C1 segment of cervical spinal cord (tissue), 14 donors: Measurements from ENCODE around the gene HDAC8.
"Not testable (repeated sequence)": the region's sequence is repeated elsewhere in the genome, so short reads cannot be mapped to it uniquely, and the experiment has no call there.

ENCODE experiments used
- DNase-seq, 14 donors: peaks; one replicate each; lab custom pipeline; 2025; lab: John Stamatoyannopoulos, UW

The HDAC8 gene

DNA sequence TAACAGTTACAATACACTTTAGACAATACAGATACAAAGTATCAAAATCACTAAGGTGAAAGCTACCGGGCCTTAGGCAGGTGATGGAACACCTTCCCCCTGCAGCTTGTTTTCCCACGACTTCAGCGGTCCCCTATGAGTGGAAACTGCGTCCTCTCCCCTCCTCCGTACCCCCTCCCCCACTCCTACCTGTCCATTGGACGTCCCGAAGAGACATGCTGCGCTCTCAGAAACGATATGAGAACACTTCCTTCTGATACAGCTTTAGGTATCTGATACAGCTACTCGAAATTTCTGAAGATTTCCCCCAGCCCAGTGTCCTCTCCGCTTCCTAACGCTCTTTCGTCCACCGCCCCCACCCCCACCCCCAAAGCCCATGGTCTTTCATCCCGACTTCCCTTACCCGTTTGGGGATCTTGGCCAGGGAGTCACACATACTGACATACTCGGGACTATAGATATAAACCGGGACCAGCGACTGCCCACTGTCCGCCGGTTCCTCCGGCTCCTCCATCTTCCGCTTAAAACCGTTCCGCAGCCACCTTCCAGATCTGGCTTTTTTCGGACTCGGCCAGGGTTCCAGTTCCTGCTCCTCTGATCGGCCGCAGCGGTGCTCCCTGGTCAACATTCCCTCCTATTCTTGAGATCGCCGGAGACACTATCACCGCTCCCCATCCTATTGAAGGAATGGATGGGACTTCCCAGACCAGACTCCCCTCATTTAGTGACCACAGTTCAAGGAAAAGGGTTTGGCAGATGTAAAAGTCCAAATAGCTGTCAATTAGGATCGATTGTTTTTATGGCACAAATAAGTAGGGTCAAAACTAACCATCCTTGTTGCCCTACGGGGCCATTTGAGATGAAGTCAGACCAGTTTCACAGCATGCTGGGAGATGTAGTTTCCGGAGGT lies at the start of gene HDAC8:
TSS of gene HDAC8 (minus strand) at position 596 of the 910 bp plus-strand sequence. CDS start at position 514, 82 bp downstream.
- DNase-seq: peak; percentile 9 to 85 (median 58)

- no peak for DNase-seq
Measured at GRCh38 chrX:72621625-72622485, 49.2 kb upstream of the HDAC8 start.

GRCh38 chrX:72621163-72621562 lies 48.5 kb upstream of the HDAC8 start:
- no peak for DNase-seq

DNA sequence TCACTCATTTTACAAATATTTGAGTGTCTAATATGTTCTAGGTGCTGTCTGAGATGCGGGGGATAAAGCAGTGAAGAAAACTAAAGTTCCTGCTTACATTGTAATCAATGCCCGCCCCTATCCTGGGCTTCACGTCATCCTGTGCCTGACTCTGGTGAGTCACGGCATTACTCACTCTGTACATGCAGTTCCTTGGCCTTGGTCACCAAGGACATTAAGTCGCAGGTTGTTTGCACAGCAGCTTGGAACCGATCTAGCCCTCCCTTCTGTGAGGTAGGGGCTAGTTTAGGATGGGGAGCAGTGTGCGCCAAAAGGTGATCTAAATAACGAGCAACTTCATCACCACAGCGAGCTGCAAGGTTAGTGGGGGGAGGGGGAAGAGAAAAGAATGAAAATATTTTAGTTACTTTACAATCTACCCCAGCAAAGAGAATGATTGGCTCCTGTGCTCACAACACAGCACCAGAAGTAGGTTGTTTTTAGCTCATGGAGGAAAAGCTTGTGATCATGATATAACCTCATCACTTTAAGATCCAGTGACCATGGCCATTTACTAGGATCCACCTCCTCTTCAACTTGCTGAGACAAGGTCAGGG lies 48.0 kb upstream of the HDAC8 start:
- no peak for DNase-seq

DNA sequence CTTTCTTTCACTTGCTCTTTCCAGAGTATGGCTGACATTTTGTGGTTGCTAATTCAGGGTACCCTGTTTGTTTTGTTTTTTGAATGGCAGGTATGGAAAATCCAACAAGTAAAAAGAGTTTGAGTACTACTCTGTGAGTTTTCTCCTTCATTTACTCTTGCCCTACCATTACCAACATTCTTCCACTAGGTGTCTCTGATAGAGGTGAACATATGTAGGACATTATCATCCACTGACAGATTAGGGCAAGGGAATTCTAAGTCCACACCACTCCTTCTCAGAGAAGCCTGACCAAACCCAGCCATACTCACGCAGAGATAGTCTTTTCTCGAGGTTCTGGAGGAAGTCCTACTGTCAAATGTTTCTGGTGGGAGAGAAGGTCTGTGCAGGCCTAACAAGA lies 36.7 kb upstream of the HDAC8 start:
- DNase-seq: no peak

DNA sequence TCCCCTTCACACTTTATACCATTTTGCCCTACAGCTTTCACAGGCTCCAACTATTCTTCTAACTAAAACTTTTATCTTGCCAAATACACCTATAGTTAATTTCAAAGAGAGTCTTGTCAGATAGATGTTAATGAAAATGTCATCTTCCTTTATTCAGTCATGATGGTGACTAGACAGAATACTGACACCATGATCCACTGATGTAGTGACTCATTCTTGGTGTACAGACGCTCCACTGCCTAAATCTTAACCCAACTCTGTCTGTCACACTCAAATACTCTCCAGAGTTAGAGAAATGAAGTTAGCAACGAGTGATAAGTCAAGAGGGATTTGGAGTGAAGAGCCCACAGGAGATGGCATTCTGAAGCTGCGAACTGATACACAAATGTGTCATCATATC lies 32.1 kb upstream of the HDAC8 start:
- DNase-seq: no peak

- DNase-seq: no peak
Measured at GRCh38 chrX:72604112-72604511, 31.5 kb upstream of the HDAC8 start.

DNA sequence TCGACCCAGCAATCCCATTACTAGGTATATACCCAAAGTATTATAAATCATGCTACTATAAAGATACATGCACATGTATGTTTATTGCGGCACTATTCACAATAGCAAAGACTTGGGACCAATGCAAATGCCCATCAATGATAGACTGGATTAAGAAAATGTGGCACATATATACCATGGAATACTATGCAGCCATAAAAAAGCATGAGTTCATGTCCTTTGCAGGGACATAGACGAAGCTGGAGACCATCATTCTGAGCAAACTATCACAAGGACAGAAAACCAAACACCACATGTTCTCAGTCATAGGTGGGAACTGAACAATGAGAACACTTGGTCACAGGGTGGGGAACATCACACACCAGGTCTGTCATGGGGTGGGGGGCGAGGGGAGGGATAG lies 18.4 kb upstream of the HDAC8 start:
- not testable (repeated sequence) for DNase-seq

- no peak for DNase-seq
Measured at GRCh38 chrX:72584163-72584562, 11.5 kb upstream of the HDAC8 start.

GRCh38 chrX:72576141-72576894 lies 3.7 kb upstream of the HDAC8 start:
- no peak for DNase-seq

GRCh38 chrX:72573158-72573511 lies 492 bp upstream of the HDAC8 start:
- no peak for DNase-seq

DNA sequence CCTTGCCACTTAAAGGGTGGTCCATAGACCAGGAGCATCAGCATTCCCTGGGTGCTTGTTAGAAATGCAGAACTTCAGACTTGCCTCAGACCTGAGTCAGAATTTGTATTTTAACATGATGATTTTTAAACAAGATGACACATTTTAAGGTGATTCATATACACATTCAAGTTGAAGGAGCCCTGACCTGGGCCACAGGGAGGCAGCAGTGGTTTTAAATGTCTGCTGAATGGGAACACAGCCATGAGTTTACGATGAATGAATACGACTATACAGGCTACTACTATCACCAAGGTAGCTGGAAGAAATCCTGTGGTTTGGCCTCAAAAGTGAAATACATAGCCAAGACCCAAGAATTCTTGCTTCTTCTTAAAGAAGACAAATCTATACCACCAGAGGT lies 2.9 kb downstream of the HDAC8 start:
- no peak for DNase-seq

DNA sequence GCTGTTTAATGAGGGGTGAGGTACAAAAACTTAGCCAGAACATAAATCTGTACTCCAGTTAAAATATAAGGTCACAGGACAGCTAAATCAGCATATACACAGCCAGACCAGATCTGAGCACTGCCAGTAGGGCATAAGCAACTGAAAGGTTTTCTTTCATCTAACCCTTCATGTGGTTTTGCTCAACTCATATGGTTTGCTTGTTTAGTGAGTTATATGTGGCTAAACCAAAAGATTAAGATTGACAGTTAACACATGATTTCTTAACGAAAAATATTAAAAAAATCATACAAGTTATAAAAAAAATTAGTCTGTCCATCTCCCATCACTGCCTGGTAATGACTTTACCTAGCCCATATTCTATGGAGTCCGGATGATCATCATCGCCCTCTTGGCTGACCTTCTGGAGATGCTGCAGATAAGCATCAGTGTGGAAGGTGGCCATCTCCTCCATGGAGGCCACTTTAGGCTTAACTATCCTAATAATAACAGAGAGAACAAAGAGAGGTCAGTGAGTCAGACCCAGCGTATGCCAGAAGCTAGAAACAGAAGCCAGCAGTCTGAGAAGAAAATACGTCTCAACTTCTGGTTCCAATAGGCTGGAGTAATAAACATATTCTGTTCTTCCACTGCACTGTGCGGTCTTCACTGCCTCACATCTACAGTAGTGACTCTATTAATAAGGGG lies 4.1 kb downstream of the HDAC8 start:
- no peak for DNase-seq

- no peak for DNase-seq
Measured at GRCh38 chrX:72566448-72566847, 6.2 kb downstream of the HDAC8 start.

DNA sequence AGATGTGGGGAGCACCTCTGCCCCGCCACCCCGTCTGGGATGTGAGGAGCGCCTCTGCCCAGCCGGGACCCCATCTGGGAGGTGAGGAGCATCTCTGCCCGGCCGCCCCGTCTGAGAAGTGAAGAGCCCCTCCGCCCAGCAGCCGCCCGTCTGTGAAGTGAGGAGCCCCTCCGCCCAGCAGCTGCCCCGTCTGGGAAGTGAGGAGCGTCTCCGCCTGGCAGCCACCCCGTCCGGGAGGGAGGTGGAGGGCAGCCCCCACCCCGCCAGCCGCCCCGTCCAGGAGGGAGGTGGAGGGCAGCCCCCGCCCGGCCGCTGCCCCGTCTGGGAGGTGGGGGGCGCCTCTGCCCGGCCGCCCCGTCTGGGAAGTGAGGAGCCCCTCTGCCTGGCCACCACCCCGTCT lies 13.0 kb downstream of the HDAC8 start:
- not testable (repeated sequence) for DNase-seq

DNA sequence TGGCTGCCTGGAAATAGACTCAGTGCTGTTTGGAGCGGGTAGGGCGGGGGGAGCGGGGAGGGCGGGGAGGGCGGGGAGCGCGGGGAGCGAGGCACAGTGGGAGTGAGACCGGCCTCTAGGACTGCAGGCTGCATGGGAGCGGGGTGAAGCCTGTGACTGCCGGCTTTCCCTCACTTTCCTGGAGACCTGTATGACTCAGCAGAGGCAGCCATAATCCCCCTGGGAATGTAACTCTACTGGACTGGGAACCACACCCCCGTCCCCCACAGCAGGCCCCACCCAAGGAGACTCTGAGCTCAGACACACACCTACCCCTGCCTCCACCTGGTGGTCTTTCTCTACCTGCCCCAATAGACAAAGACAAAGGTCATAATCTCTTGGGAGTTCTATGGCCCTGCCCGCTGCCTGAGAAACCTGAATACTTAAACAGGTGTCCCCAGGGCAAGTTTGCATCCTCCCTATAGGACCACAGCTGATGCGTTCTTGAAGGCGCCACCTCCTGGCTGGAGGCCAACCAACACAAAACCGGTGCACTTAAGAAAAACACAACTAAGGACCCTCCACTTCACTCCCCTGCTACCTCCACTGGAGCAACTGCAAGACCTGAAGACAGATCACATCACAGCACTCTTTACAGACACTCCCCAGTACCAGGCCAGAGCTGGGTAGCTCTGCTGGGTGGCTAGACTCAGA lies 18.0 kb downstream of the HDAC8 start:
- no peak for DNase-seq

GRCh38 chrX:72552443-72552842 lies 20.2 kb downstream of the HDAC8 start:
- not testable (repeated sequence) for DNase-seq

- no peak for DNase-seq
Measured at GRCh38 chrX:72545990-72546389, 26.7 kb downstream of the HDAC8 start.

DNA sequence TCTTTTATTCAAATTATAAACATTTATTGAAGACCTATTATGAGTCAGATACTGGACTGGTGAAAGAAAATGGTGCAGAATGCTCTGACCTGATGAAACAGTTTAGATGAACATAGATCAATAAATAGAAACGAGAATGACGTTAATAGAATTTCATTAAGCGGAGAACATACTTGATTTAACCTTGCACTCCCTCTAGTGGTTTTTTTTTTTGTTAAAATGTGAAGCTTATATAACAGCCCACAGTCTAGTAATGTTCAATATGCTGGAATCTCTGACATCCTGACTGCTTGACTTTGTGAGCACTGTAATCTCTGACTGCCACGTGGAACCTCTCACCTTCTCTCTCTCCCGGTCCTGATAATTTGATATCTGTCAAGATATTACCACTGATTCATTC lies 32.3 kb downstream of the HDAC8 start:
- peak in 1 of 14 donors; percentile 36 for DNase-seq

GRCh38 chrX:72539822-72540221 lies 32.8 kb downstream of the HDAC8 start:
- no peak for DNase-seq
